Measurements from ENCODE around the gene HLA-DRB1. TPM values are rescaled to one million over a fixed set of nuclear protein-coding genes. Genes with fewer than 3 reads are reported as not detected.
"Not testable (repeated sequence)": the region's sequence is repeated elsewhere in the genome, so short reads cannot be mapped to it uniquely, and the experiment has no call there.

The HLA-DRB1 gene
- total RNA-seq, 1 experiment from 2014 or later, result not detected

DNA sequence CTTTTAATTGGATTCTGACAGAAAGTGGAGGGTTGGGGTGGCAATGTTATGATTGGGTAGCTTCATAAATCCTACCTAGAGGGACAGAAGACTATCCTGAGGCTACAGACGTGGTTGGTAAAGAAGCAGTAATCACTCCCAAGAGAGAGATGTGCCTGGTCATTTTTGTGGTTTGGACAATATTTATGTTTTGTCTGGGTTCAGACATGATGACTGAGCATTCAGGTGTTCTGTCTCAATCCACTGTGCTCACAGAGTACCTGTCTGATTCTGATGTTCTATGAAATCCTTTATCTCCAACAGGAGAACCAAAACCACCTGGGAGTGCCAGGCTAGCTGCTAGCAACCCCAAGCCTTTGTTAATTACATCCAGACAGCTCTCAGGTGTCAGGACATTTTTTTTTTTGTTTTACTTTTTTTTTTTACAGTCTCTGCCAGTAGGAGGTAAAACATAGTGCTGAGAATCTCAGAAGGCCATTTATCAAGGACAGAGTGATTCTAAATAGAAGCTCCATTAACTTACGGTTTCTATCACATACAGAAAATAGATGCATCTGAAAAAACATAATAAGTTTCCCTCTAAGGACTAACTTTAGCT lies 46.0 kb upstream of the HLA-DRB1 start:
- BruUV-seq (replicated peaks), result no TSS peak
- Mint-ChIP-seq H3K4me3 (ENCODE audit: unreplicated experiment) (no peak overlapping the region), H3K9me3 (ENCODE audit: unreplicated experiment) (no peaks in the 10 kb centered on the region), H3K27me3 (ENCODE audit: insufficient read depth, unreplicated experiment) (peaks cover 71% of the 10 kb centered on the region), H3K36me3 (ENCODE audit: insufficient read depth, unreplicated experiment) (no peaks in the 10 kb centered on the region), H3K27ac (ENCODE audit: low read depth, unreplicated experiment) (no peak overlapping the region), H3K4me1 (ENCODE audit: insufficient read depth, unreplicated experiment) (no peaks in the 10 kb centered on the region)
- TF ChIP-seq, protein P1, sequence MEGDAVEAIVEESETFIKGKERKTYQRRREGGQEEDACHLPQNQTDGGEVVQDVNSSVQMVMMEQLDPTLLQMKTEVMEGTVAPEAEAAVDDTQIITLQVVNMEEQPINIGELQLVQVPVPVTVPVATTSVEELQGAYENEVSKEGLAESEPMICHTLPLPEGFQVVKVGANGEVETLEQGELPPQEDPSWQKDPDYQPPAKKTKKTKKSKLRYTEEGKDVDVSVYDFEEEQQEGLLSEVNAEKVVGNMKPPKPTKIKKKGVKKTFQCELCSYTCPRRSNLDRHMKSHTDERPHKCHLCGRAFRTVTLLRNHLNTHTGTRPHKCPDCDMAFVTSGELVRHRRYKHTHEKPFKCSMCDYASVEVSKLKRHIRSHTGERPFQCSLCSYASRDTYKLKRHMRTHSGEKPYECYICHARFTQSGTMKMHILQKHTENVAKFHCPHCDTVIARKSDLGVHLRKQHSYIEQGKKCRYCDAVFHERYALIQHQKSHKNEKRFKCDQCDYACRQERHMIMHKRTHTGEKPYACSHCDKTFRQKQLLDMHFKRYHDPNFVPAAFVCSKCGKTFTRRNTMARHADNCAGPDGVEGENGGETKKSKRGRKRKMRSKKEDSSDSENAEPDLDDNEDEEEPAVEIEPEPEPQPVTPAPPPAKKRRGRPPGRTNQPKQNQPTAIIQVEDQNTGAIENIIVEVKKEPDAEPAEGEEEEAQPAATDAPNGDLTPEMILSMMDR (IDR thresholded peaks at IDR 0.05; ENCODE audit: unreplicated experiment), result no peak
- ChIA-PET CTCF (no interaction called here), POLR2A (no interaction called here)
- intact Hi-C loops (cut with micrococcal nuclease), result no loop called here
- DNase-seq (ENCODE audit: unreplicated experiment), result no peak

DNA sequence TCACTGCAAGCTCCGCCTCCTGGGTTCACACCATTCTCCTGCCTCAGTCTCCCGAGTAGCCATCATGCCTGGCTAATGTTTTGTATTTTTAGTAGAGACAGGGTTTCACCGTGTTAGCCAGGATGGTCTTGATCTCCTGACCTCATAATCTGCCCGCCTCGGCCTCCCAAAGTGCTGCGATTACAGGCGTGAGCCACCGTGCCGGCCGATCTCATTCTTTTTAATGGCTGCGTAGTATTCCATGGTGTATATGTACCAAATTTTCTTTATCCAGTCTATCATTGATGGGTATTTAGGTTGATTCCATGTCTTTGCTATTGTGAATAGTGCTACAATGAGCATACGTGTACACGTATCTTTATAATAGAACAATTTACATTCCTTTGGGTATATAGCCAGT lies 40.1 kb upstream of the HLA-DRB1 start:
- H3K36me3 Mint-ChIP-seq (ENCODE audit: insufficient read depth, unreplicated experiment); H3K27ac Mint-ChIP-seq (ENCODE audit: low read depth, unreplicated experiment); H3K4me1 Mint-ChIP-seq (ENCODE audit: insufficient read depth, unreplicated experiment); POLR2A ChIA-PET; CTCF ChIA-PET; H3K9me3 Mint-ChIP-seq (ENCODE audit: unreplicated experiment); DNase-seq (ENCODE audit: unreplicated experiment); BruUV-seq (replicated peaks); H3K4me3 Mint-ChIP-seq (ENCODE audit: unreplicated experiment): not testable (repeated sequence)
- intact Hi-C loops (cut with micrococcal nuclease), result loop anchor here (10.0 kb wide), 1 partner anchor 55 kb away; no protein-coding TSS in a partner anchor
- H3K27me3 Mint-ChIP-seq (ENCODE audit: insufficient read depth, unreplicated experiment), result peaks cover 16% of the 10 kb centered on the region

DNA sequence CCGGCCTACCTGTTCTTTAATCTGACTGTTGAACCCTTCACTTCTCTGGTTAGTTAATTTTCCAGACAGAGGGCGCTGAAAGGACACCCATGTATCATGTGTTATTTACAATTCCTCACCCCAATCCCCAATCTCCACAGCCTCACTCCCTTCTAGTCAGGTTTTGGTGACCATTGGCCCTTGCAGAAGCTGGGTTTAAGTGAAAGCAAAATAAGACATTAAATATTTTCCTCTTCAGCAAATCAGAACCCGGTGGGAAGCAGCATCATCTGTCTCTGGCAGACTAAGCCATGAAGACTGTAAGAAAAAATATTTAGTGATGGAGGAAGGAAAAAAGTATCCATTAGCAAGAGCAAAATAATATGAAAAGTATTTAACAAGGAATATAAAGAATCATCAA lies 38.2 kb upstream of the HLA-DRB1 start:
- intact Hi-C loops (cut with micrococcal nuclease), result loop anchor here (10.0 kb wide), 1 partner anchor 57 kb away; no protein-coding TSS in a partner anchor
- TF ChIP-seq, protein P1 (IDR thresholded peaks at IDR 0.05; ENCODE audit: unreplicated experiment), result no peak
- BruUV-seq (replicated peaks), result no TSS peak
- ChIA-PET POLR2A (no interaction called here), CTCF (interaction anchor here (0.6 kb wide), 1 partner anchor 64 kb away, joined by 4 read pairs; no protein-coding TSS in a partner anchor)
- H3K9me3 Mint-ChIP-seq (ENCODE audit: unreplicated experiment), result no peaks in the 10 kb centered on the region
- peak; percentile 34 for DNase-seq (ENCODE audit: unreplicated experiment)
- no peak overlapping the region for H3K27ac Mint-ChIP-seq (ENCODE audit: low read depth, unreplicated experiment)
- H3K4me3 Mint-ChIP-seq (ENCODE audit: unreplicated experiment), result no peak overlapping the region
- peaks cover 4% of the 10 kb centered on the region for H3K4me1 Mint-ChIP-seq (ENCODE audit: insufficient read depth, unreplicated experiment)
- H3K36me3 Mint-ChIP-seq (ENCODE audit: insufficient read depth, unreplicated experiment), result no peaks in the 10 kb centered on the region
- H3K27me3 Mint-ChIP-seq (ENCODE audit: insufficient read depth, unreplicated experiment), result no peaks in the 10 kb centered on the region

DNA sequence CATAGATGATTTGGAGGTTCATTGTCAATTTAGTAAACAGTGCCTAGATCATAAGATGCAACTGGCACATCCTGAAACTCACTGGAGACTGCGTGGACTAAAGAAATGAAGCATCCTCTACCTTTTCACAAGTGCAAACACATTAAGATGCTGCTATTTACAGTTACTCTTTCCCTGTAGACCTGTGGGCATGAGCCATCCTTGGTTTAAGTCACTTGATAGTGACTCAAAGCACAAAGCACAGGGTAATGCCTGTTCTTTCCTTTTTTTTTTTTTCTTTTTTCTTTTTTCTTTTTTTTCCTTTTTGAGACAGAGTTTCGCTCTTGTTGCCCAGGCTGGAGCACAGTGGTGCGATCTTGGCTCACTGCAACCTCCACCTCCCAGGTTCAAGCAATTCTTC lies 37.6 kb upstream of the HLA-DRB1 start:
- ChIA-PET POLR2A (no interaction called here), CTCF (no interaction called here)
- no peaks in the 10 kb centered on the region for H3K9me3 Mint-ChIP-seq (ENCODE audit: unreplicated experiment)

More for the DNA sequence above, 37.6 kb upstream of the HLA-DRB1 start:
- TF ChIP-seq, protein P1 (IDR thresholded peaks at IDR 0.05; ENCODE audit: unreplicated experiment), result no peak
- Mint-ChIP-seq H3K27me3 (ENCODE audit: insufficient read depth, unreplicated experiment) (no peaks in the 10 kb centered on the region), H3K4me3 (ENCODE audit: unreplicated experiment) (no peak overlapping the region), H3K27ac (ENCODE audit: low read depth, unreplicated experiment) (no peak overlapping the region), H3K4me1 (ENCODE audit: insufficient read depth, unreplicated experiment) (peaks cover 7% of the 10 kb centered on the region), H3K36me3 (ENCODE audit: insufficient read depth, unreplicated experiment) (no peaks in the 10 kb centered on the region)
- no peak for DNase-seq (ENCODE audit: unreplicated experiment)
- no TSS peak for BruUV-seq (replicated peaks)
- intact Hi-C loops (cut with micrococcal nuclease), result loop anchor here (10.0 kb wide), 1 partner anchor 58 kb away; no protein-coding TSS in a partner anchor
